Sciatic nerve (tissue), 2 donors: ENCODE results near the gene HTRA3. TPM values are rescaled to one million over a fixed set of nuclear protein-coding genes. Genes with fewer than 3 reads are reported as not detected.

Experiments
- ATAC-seq: fragments of 200-7000 bp; cut with Tn5 transposase; one replicate; pipeline ENCODE4 v1.9.1; 2020; ENCODE audit warnings: mild to moderate bottlenecking, moderate library complexity
- DNase-seq: peaks from one replicate; pipeline ENCODE4 v3.0.0-alpha.2; 2020; ENCODE audit warnings: low spot score
- intact Hi-C: fragments of 100-400 bp; cut with DNase I; formaldehyde crosslinking; loops from one replicate; pipeline ENCODE4 v1.14.2; 2022
- total RNA-seq: library from RNA; stranded (reverse); fragmentation: NEBNext Ultra II Directional; extraction: Animal tissue kit (Norgen Biotek cat#: 25700); gene quantifications from one replicate; pipeline ENCODE4 v1.2.1, GENCODE V29; 2021
- donor health status: DM: no; HTN: no; CAD: no.
- donor health status: DM: no; HTN: no; CAD: no.

The HTRA3 gene
- total RNA-seq, 1 donor from 2014 or later = 23.7 TPM

DNA sequence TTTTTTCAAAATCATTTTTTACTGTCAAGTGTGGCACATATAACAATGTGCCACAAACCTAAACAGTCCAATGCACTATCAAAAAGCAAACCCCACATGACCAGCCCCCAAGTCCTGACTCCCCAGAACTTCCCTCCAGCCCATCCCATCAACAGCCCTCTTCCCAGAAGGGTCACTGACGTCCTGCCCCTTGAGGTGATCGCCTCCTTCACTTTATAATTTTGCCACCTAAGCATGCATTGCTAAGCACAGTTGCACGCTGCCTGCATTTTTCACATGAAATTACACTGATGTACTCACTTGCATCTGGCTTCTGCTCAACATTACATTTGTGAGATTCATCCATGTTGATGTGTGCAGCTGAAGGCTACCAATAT, 42.5 kb downstream of the HTRA3 start:
- no peak for ATAC-seq
- DNase-seq = peak; percentile 31
- intact Hi-C loops = no loop called here

DNA sequence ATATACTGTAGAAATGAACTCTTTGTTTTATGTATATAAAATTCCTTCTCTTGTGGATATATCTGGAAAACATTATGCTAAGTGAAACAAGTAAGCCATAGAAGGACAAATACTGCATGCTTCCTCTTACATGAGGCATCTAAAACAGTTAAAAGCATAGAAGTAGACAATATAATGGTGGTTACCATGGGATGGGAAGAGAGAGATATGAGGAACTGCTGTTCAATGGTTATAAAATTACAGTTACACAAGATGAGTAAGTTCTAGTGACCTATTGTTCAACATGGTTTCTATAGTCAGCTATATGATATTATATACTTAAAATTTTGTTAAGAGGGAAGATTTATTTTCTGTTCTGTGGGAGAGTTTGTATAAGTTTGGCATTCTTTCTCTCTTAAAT, 43.4 kb downstream of the HTRA3 start:
- intact Hi-C loops = no loop called here
- no peak for ATAC-seq

DNA sequence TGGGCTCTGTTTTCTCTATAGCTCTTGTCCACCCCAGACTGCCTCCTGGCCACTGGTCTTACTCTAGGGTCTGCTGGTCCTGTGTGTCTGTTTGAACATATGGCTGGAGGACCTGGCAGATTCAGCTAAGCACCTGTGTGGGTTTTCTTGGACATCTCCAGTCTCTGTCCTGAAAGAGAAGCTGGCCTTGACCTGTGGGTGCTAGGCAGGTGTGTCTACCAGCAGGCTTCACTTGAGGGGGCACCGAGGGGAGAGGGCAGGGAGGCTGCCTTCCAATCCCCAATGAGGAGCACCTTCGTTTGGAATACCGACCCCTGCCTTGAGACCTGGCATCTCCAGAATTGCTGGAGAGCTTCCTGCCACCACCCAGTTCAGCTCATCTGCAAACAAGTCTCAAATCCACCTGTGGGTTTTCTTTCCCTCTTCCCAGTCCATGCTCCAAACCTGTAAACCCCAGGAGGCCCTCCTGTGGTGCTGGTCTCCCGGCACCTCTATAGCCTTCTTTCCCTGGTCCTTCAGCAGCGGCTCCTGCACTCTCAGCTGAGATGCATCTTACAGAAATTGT, 45.2 kb downstream of the HTRA3 start:
- no peak for ATAC-seq
- intact Hi-C loops = no loop called here

More for the DNA sequence above, 43.4 kb downstream of the HTRA3 start:
- DNase-seq = no peak

DNA sequence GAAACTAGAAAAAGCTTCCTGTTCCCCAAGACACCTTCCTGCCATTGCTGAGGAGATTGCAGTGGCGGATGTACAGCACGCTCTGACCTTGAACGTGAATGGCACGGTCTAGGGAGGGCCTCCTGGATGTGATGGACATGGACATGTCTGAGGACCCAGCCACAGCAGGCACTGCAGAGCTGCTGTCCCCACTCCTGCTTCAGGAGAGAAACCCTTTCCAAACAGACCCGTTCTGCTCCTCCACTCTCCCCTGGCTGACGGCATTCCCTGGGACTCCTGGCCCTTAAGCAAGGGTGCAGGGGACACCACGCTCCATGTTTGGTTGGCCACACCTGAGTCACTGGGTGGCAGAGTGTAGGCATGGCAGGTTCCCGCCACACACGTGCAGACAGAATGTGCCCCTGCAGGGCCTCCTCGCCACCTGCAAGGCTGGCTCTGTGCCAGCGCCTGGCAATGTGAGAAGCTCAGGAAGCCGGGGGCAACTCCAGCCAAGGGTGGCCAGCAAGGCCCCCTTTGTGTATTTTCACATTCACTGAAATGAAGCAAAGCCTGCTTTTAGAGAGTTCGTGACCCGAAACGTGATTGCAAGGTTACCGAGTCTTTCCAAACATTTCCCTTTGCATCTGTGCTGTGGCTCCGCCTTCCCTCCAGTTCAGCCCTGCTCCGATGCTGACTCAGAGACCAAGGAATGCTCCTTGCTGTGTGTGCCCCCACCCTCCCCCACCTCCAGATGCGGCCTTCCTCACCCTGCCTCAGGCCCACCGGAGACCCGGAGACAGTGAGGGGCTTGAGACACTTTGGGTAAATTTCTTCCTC, 46.1 kb downstream of the HTRA3 start:
- ATAC-seq (peak; percentile 72), DNase-seq (peak; percentile 62)
- intact Hi-C loops = no loop called here

More for the DNA sequence above, 45.2 kb downstream of the HTRA3 start:
- DNase-seq = peak; percentile 25

DNA sequence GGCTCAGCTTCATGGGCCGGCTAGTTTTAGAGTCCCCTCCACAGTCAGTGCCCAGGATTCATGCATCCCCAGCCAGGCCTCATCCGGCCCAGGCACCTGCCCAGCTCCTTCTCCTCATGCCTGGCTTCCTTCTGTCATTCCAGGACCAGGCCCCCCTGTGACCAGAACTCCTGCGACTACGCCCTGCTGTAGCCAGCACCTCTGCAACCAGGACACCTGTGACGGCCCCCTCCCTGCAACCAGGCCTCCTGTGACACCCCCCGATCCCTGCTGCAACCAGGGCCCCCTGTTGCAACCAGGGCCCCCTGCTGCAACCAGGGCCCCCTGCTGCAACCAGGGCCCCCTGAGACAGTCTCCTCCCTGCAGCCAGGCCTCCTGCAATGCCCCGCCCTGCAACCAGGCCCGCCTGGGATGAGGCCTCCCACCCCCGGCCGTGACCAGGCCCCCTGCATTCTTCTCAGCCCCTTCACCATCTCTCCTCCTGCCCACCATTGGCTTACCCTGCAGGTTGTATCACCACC, 46.8 kb downstream of the HTRA3 start:
- intact Hi-C loops = no loop called here
- DNase-seq (peak; percentile 42), ATAC-seq (no peak)

DNA sequence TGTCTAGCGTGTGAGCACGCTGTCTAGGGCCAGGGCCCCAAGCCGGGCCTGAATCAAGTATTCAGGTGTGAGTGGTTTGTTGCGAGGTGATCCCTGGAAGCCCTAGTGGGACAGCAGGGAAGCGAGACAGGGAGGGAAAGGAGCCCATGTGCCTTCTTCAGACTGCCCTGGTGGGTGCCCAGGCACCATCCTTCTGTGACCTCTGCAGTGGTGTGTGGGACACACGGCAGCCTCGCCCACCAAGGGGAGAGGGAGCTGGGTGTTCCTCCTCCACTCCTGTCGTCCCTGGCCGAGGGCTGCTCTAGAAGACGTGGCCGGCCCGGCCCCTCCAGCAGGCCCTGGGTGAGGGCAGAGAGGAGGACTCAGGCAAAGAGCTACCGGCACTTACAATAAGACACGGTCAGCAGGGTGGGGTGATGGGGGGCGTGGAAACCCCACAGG, 47.4 kb downstream of the HTRA3 start:
- intact Hi-C loops = no loop called here
- DNase-seq (peak; percentile 37), ATAC-seq (no peak)

DNA sequence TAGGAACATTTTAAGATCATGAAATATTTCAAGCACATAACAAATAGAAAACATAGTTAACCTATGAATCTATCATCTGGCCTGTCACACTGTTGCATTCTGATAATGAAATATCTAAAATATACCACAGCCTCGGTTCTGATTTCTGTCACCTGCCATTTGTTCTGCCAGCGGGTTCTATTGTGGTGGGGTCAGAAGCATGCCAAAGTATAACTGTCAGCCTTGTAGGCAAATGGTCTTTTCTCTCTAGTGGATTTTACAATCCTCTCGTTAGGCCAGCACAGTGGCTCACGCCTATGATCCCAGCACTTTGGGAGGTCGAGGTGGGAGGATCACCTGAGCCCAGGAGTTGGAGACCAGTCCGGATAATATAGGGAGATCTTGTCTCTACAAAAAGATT, 47.9 kb downstream of the HTRA3 start:
- peak; percentile 26 for DNase-seq
- intact Hi-C loops = no loop called here
- no peak for ATAC-seq

DNA sequence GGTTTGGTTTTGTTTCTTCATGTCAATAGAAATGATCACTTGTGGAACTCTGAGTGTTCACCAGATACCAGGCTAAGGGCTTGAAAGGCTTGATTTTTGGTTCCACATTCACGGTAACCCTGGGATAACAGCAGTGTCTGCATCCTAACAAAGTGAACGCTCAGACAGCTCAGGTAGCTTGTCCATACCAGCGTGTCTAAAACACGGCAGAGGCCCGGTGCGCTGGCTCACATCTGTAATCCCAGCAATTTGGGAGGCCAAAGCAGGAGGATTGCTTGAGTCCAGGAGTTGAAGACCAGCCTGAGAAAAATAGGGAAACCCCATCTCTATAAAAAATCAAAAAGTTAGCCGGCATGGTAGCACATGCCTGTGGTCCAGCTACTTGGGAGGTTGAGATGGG, 49.0 kb downstream of the HTRA3 start:
- ATAC-seq (no peak), DNase-seq (peak; percentile 23)
- intact Hi-C loops = no loop called here

DNA sequence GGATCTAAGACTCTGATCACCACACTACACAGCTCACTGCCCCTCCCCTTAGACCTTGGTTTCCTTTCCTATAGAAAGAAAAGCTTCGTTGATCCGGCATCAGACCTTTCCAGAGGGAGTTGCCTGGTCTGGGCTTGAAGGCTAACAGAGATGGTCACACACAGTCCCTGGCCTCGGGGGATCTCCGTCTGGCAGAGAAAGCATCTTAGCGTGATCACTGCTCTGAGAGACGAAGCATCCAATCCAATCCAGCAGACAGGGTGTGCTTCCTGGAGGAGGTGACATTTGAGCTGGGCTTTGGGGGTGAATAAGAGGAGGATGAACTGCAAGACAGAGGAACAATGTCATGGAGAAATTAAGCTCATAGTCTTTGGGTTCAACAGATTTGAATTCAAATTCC, 49.5 kb downstream of the HTRA3 start:
- ATAC-seq (no peak), DNase-seq (peak; percentile 38)
- intact Hi-C loops = no loop called here

DNA sequence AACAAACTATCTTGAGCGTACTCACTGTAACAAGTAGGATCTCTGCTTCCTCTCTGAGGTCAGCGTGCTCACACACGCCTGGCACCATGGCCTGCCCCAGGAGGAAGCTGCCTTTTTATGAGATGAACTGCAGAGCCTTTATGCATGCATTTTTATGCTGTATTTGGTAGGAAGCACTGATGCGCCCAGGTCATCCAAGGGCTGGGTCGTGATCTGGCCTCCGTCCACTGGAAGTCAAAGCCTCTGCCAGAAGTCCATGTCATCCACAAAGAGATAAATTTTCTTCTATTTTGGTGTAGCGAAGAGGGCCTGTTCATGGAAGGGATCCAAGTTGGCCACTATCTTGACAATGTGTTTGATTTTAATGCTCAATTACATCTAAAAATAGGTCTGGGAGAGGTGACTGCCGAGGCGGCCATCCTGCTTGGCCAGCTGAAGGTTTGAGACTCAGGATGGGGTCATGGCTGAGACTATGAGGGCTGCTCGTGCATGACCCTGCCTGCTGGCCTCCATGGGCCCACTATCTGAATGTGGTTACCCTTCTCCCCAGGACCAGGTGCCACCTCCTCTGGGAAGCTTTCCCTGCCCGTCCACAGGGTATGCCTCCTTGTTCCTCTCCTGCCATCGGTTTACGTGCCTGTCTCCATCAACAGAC, 50.3 kb downstream of the HTRA3 start:
- intact Hi-C loops = no loop called here
- DNase-seq (peak; percentile 58), ATAC-seq (peak; percentile 65)

DNA sequence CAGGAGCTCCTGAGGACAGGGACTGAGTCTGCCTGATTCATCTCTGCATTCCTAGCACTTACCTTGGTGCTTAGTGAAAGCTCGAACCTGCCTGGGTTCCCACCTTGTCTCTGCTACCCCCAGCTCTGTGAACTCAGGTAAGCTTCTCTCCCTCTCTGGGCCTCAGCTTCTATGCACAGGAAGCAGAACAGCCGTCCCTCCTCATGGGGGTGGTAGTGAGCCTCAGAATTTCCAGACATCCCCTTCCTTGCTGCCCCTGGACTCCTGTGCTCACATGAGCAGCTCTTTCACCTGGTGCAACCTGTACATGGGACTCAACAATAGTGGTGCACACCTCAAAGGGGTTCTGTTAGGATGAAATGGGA, 50.8 kb downstream of the HTRA3 start:
- no peak for DNase-seq
- intact Hi-C loops = no loop called here
- no peak for ATAC-seq

DNA sequence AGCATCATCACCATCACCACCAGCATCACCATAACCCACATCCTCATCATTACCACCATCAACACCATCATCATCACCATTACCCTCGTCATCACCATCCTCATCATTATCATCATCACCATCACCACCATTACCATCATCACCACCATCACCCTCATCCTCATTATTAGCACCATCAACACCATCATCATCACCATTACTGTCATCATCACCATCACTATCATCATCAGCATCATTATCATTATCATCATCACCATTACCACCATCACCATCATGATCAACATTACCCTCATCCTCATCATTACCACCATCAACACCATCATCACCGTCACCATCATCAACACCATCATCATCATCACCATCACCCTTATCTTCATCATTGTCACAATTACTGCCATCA, 51.7 kb downstream of the HTRA3 start:
- intact Hi-C loops = no loop called here
- DNase-seq (no peak), ATAC-seq (no peak)

DNA sequence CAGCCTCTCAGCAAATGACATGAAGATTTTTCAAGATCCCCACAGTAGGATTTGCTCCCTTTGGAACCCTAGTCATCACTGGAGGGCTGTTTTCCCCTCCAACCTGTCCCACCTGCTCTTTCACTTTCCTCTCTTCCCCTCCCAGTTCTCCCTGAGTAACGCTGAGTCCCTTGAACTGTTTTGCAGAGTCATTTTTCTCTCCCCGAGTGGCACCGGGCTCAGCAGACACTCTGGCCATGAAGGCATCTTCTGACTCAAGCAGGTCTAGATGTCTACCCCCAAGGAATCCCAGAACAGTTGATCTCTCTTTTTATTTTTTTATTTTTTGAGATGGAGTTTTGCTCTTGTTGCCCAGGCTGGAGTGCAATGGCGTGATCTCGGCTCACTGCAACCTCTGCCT, 52.2 kb downstream of the HTRA3 start:
- intact Hi-C loops = no loop called here
- DNase-seq = no peak
- no peak for ATAC-seq

DNA sequence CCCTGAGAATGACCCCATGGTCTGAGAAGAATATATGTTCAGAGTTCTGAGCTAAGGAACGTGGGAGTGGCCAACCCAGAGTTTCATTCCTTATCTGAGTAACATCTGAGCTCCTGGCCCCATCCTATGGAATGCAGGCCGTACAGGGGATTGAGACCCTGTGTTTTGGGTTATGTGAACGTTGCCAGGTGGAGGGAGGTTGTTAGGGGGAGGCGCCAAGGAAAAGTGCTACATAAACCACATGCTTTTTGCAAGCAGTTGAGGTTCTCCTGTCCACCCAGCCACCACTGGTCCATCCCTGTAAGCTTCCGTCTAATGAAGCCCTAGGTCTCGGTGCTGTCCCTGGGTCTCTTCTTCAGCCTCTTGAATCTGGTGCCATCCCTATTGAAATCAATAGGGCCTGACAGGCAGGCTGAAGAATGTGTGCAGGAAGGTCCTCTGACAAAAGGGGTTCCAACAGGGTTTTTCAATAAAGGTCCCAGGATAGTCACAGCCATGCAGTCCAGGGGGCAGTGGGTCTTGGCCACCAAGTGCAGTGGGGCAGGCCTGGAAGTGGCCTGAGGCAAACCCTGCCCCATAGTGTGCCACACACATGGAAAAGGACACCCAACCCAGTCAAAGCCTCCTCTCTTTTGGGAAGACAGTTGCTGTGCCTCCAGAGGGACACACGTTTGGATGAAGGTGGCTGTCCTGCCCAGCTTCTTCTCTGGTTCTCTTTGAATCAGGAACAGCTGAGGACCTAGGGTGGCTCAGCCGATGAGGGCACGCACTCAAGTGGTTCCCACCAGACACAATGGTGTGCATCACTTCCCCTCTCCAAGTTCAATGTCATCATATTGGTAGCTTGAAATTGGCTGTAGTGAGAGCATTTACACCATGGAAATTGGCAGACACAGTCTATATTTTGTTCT, 53.5 kb downstream of the HTRA3 start:
- intact Hi-C loops = no loop called here
- ATAC-seq = no peak
- DNase-seq = peak; percentile 22

DNA sequence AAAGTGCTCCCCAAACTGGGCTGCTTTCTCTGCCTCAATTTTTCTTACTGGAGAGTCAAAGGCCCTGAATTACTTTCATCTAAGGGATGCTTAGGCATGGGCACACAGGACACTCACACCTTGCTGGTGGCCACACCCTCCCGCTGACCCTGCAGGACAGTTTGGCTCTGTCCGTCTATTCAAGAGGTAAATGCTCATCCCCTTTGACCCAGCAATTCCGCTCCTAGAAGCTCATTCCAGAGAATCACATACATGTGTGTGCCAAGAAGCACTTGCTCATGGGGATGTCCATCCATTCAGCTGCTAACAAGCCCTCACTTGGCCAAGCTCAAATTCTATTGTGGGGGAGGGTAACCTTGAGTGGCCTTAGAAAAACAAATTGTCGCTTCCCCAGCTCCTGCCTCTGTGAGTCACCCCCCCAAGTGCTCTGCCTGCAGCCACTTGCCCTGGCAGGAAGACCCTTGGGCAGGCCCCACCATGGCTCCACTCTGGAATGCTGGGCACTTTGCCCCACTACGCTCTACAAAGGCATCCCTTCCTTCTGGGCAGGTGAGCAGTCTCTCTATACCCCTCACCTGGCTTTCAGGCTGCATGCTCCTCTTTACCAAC, 54.5 kb downstream of the HTRA3 start:
- ATAC-seq (no peak), DNase-seq (peak; percentile 22)
- intact Hi-C loops = no loop called here

DNA sequence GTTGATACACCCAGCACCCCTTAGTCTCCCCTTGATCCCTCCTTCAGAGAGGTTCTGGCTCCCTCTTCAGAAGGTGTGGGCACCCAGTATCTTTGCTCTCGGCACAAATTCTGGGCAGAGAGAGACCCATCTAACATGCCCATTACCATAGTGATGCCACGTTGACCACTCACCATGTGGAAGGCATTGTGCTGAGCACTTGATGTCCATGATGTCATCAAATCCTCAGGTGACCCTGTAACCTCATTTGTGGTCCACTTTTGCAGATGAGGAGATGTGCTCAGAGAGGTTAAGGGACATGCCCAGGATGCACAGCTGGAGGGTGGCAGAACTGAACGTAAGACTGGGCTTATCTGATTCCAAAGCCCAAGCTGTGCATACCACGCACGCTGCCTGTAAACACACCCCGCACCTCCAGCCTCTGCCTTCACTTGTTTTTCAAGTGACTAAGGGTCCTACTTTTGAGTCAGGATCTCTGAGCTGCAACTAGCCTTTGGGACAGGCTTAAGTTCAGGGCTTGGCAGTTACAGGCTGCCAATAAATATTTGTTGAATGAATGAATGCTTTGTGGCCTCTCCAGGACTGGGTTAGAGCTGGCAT, 55.2 kb downstream of the HTRA3 start:
- DNase-seq (no peak), ATAC-seq (no peak)
- intact Hi-C loops = no loop called here

DNA sequence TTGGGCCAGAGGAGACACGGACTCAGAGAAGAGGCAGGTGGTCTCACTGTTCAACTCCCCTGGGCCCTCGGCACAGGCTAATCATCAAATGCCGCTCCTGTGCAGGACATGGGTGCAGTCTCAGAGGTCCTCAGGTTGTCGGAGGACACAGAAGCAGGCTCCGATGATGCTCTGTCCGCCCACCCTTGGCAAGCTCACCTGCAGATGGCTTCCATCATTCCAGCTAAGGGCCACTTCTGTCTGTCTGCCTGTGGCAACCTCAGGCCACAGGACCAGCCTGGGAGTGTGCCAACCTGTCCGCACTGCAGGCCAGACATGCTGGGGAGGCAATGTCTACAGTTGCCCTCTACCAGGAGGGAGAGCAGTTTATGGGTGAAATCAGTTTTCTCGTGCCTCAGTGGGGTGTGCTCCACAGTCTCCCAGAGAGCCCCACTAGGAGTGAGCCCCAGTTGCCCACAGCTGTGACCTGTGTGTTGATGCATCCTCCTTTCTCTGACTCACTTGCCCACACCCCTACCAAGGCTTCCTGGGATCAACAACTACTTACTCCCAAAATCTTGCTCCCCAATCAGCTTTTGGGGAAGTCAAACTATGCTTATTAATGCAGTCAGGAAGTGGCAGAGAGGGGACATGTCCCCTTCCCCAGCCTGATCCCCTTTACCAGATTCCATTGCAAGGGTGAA, 55.9 kb downstream of the HTRA3 start:
- peak; percentile 32 for DNase-seq
- ATAC-seq = no peak
- intact Hi-C loops = no loop called here

DNA sequence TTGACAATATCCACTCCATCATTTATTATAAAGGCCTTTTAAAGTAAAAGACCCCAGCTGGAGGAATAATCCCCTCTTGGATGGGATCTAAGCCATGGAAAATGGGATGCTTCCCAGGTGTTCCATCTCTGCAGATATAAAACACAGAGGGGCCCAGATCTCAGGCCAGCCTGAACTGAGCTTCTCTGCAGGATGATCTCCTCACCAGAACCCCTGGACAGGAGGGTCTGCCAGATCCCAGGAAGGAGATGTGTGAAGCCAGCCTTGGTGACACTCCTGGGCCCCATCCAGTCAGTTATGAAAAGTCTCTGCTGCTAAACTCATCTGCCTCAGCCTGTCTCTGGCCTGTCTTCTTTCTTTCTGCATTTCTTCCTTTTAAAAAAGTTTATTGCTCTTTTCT, 56.7 kb downstream of the HTRA3 start:
- DNase-seq = peak; percentile 22
- intact Hi-C loops = no loop called here
- ATAC-seq = no peak
